ENCODE results near the gene PCDH15.

Gene PCDH15

DNA sequence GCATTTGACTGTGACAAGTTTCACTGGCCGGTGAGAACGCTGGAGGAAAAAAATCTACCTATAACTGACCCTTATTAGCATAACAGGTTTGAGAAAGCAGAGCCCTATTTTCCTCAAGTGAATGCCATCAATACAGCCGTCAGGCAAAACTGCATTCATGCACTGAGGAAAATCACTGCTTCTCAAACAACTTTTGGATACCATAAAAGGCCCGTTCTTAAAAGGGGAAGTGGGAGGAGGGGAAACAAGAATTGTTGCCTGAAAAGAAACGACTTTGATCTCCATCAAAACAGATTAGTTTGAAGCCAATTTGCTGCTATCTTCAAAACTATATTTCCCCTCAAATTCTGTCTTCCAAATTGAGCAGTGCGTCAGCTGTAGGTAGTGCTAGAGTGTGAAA is 670.6 kb downstream of the PCDH15 start:
- no peak for DNase-seq (ENCODE audit: low spot score)

DNA sequence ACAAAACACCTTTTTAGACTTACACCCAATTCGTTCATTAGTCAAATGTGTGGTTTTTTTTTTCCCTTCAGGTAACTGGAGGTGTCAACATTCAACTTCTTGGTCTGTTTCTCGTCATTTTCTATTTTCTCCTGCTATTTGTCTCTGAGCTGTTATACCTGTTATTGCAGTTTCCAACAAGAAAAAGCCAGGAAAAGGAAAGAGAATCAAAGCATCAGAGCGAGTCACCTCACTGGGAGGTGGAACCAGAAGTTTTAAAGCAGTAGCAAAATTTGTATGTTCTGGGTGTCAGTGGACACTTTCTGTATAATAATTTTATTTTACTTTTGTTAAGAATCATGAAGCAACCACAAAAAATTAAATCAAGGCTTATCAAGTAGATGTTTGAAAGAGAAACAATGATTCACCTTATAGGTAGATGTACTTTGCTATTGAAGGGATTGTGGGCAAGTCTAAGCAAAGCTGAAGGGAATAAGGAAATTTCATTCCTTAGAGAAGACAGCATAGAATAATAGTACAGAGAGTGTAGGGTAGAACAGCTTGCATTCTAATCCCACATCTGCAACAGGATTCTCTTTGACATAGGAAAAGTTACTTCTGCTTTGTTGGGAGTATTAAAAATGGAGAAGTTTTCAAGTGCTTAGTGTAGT is 675.8 kb downstream of the PCDH15 start:
- no peak for DNase-seq (ENCODE audit: low spot score)

DNA sequence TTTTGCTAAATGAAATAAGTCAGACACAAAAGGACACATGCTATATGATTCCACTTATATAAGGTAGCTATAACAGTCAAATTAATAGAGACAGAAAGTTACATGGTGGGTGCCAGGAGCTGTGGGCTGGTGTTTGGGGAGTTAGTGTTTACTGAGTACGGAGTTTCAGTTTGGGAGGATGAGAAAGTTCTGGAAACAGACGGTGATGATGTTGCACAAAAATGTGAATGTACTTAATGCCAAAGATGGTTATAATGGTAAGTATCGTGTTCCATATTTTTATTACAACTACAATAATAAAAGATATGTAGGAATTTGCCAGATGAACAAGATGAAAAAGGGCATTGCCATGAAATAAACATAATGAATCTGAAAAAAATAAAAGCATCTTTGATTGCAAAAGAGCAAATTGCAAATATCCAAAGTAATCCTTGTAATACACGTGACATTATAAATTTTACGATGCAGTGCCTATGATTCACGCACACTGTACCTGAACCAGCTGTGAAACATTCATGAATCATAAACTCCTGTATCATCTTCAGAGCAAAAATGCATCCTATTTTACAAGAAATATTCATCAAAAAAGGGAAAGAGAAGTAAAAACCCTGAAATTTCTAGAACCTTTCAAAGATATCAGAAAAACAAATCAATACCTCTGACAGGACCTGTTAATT is 676.7 kb downstream of the PCDH15 start:
- DNase-seq (ENCODE audit: low spot score) = no peak

DNA sequence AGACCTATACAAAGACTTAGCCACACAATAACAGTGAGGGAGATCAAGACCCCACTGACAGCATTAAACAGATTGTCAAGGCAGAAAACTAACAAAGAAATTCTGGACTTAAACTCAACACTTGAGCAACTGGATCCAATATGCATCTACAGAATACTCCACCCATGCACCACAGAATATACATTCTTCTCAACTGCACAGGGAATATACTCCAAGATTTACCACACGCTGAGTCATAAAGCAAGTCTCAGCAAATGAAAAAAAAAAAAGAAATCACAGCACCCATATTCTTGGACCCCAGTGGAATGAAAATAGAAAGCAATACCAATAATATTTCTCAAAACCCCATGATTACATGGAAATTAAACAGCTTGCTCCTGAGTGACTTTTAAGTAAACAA is 680.2 kb downstream of the PCDH15 start:
- no peak for DNase-seq (ENCODE audit: low spot score)

DNA sequence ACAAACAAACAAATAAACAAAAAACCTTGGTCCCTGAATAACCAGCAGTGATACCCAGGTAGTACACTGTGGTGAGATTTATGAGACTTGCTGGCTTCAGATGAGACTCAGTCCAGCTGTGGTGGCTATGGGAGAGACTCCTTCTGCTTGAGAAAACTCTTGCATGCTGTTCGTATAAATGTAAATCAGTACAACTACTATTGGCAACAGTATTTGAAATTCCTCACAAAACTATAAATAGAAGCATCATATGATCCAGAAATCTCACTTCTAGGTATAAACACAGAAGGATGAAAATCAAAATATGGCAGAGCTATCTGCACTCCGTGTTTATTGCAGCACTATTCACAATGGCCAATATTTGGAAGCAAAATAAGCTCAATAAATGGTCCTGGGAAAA is 692.1 kb downstream of the PCDH15 start:
- no peak for DNase-seq (ENCODE audit: low spot score)

DNA sequence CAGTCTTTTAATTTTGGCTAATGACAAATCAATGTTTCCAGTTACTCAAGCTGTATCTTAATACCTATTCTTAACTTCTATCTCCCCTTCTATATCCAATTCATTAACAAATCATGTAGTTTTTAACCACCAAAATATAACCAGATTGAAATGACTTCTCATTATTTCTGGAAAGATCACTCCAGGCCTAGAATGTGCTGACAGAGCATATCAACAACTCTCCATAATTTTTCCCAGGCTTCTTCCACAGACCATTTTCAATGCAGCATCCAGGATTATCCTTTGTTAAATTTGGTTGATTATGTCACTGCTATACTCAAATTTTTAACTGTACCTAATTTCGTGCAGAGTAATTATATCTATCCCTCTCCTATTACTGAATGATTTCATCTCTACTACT is 704.1 kb downstream of the PCDH15 start:
- no peak for DNase-seq (ENCODE audit: low spot score)

DNA sequence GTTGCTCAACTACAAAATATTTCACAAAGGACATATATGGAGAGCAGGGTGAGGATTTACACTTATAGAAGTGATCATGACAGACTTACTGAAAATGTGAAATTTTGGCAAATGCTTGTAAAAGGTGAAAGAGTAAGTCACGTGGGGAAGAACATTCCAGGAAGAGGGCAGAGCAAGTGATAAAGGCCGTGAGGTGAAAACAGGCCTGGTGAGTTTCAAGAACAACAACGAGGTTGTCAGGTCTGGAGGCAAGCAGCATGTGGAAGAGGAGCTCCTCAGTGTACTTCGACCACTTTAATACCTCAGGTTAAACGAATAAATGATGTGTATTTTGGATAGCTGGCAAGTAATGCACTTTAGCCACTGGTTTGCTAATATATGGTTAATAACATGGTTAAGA is 706.7 kb downstream of the PCDH15 start:
- DNase-seq (ENCODE audit: low spot score) = no peak

DNA sequence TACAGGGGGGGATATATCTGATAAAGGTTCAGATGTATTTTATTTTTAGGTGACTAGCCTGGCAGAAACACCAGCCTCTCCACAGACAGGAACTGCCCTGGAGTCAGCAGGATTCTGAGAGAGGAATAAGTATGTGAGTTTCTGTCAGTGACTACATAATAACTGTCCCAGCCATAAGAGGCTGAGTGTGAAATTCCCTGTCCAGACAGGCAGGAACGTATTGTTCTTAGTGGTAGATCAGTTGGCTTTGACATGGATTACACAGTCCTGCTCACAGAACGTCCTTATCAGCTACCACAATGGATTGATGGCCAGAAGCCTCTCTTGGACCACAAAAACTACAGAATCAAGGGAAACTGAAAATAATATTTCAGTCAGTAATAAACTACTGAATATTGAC is 709.8 kb downstream of the PCDH15 start:
- DNase-seq (ENCODE audit: low spot score) = no peak

DNA sequence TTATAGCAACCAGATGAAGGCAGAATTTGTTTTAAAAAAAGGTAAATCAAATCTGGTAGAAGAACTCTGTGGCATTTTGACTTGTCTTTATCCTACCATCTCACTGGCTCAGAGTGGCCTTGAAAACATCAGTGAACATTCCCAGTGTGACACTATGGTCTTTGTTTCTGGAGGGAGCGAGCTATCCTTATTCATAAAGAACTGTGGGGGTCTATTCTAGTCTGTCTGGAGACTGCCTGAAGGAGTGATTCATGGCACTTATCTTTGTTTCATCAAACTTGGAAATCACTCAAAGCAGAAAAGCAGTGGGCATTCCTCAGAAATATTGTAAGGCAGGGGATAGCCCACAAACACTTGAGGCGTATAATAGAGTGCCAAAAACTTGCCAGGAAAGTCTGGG is 719.1 kb downstream of the PCDH15 start:
- no peak for DNase-seq (ENCODE audit: low spot score)

DNA sequence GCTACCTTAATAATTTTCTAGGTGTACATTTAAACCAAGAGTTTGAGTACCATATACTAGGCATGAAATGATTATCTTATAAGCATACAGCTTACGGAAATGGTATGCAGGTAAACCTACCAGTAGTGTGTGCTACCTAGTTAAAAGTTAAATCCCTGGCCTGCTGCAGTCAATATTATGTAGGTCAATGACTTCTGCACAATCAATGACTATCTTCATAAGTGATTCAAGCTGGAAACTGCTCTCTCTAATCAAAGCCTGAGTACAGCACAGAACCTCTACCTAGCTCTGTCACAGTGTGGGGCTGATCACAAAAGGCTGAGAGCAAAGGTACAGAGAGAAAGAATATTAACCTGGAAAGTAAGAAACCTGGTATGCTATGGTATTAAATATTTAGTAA is 733.7 kb downstream of the PCDH15 start:
- no peak for DNase-seq (ENCODE audit: low spot score)

DNA sequence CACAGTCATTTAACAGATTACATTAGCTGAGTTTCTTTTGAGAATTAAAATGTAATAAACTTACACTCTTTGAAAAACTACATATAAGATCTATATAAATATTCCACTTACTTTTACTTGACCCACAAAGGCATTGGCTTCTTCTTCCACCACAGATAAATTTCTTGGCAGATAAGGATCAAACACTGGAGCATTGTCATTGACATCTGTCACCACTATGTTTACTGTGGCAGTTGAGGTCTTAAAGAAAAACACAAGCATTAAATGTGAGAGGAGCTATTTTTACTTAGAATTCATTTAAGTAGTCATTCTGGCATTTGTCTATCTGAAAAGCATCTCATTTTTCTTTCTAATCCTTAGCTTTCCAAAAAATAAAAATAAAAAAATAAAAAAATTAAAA is 734.4 kb downstream of the PCDH15 start:
- no peak for DNase-seq (ENCODE audit: low spot score)

DNA sequence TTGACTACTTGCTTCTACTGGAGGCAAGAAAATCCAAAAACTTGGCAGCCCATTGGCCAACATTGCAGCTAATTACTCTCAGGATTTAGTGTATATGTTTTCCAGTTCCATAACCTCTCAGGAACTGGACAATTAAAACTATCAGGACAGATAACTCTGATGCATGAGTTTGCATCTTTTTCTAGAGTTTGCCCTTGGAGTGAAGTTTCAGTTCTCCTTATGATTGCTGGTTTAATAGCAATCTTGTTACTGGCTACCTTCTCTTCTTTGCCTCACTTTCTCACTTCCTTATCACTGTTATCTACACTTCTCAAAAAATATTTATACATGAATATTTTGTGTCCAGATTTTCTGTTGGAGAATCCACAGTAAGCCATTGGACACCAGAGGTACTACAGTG is 735.9 kb downstream of the PCDH15 start:
- no peak for DNase-seq (ENCODE audit: low spot score)

DNA sequence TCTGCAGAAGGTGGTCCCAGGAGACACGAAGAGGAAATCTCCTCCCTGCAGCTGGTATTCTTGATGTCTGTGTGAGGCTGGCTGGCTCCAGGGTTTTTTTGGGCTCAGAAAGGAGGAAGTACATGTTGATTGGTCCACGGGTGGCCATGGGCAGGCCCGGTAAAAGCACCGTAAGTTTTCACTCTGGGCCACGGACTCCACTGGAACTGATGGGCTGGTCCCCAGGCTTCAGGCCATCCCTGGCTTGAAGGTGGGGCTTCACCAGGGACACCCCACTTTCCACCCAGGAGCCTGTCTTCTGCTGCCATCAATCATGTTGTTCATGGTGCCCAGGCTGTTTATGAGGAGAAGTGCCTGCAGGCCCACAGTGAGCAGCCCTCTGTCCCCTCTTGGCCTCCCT is 736.8 kb downstream of the PCDH15 start:
- no peak for DNase-seq (ENCODE audit: low spot score)

DNA sequence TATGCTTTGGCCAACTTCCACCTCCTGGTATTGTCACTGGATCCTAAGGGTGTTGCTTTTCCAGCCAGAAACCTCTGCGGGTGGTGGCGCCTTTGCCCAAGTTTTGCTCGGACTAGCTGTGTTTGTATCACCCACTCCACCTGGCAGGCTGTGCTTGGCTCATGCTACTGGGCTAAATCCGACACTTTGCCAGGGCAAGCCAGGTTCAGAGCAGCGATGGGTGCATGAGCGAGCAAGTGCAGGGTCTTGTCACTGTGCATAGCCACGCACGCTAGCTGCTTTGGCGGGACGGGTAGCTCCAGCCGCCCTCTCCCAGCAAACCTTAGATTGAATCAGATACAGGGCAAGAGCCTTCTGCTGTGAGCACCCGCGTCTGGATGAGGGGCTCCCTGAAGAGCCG is 737.5 kb downstream of the PCDH15 start:
- DNase-seq (ENCODE audit: low spot score) = no peak

DNA sequence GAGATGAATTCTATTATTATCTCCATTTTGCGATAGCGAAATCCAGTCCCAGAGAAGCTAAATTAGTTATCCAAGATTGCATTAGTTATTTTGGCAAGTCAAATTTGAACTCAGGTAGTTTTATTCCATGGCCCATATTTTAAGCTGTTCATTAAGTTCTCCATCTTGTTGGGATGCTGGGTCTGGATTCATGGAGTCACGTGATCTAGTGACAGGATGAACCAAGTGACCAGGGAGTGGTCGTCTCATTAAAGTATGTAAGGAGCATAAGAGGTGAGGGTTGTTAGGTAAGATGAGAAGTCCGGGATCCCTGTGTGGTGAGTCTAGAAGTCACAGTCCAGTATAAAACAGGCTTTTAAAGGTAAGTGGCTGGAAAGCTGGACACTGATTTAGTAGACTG is 740.5 kb downstream of the PCDH15 start:
- no peak for DNase-seq (ENCODE audit: low spot score)

DNA sequence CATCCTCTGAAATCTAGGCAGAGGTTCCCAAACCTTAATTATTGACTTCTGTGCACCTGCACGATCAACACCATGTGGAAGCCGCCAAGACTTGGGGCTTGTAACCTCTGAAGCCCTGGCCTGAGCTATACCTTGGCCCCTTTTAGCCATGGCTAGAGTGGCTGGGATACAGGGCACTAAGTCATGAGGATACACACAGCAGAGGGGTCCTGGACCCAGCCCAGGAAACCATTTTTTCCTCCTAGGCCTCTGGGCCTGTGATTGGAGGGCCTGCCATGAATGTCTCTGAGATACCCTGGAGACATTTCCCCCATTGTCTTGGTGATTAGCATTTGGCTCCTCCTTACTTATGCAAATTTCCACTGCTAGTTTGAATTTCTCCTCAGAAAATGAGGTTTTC is 743.7 kb downstream of the PCDH15 start:
- DNase-seq (ENCODE audit: low spot score) = no peak

DNA sequence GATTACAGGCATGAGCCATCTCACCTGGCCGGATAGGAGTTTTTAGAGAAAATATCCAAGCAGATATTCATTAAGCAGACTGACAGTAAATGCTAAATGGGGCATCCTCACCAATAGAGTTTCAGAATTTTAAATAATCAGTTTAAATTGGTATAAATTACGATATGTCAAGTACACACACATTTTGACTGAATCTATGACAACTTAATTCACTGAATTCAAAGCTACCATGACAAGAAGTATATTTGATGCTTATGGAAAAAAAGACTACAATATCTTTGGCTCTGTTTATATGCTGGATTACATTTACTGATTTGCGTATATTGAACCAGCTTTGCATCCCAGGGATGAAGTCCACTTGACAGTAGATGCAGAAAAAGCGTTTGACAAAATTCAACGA is 774.7 kb downstream of the PCDH15 start:
- no peak for DNase-seq (ENCODE audit: low spot score)

DNA sequence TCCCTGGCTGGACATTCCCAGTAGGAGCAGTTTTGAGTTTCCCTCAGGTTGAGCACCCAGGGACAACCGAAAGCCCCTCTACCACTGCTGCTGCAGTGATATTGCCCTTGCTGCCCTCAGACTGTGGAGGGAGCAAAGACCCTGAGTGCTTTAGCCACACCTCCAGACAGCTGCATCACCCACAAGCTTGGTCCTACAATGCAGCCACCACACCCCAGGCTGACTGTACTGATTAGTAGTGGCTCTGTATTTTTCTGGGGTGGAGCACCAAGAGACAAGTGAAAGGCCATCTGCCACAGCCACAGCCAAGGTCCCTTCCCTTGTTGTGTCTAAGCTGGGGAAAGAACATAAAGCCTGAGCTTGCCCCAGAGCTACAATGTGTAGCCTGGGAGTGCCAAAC is 789.9 kb downstream of the PCDH15 start:
- DNase-seq (ENCODE audit: low spot score) = no peak

DNA sequence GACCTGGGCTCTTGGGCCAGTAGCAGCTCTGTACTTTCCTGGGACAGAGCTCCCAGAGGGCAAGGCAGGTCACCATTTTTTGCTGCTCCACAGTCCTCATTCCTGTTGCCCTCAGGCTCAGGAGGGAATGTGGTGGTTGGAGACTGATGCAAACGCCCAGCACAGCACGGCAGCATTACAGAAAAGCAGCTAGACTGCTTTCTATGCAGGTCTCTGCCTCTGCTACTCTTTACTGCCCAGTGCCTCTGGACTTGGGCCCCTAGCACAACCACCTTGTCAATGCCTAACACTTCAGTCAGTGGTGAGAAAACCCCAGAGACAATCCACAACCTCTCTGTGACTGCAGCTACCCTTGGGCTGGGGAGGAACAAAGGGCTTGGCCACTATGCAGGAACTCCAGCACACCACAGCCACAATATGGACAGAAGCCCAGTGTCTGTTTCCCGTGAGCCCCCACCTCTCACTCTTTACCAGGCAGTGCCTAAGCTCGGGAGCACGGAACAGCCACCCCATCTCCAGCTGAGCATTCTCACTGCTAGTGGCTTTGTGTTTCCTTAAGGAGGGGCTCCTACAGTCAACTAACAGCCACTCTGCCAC is 790.6 kb downstream of the PCDH15 start:
- DNase-seq (ENCODE audit: low spot score) = no peak

DNA sequence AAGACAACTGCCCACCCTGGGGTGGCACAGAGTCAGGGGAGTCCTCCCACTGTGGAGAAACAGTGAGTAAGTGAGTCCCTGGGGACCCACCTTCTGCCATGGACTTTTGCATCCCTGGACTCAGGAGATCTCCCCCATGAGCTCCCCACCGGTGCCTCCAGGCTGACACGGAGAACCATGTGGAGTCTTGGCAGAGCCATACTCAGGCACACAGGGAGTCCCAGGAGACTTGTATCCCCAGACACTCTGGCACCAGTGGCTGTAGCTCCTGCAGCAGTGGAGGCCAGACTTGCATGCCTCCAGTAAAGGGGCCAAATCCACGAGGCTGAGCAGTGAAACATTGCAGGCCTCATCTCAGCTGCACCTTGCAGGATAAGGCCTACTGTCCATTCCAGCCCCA is 791.4 kb downstream of the PCDH15 start:
- no peak for DNase-seq (ENCODE audit: low spot score)

DNA sequence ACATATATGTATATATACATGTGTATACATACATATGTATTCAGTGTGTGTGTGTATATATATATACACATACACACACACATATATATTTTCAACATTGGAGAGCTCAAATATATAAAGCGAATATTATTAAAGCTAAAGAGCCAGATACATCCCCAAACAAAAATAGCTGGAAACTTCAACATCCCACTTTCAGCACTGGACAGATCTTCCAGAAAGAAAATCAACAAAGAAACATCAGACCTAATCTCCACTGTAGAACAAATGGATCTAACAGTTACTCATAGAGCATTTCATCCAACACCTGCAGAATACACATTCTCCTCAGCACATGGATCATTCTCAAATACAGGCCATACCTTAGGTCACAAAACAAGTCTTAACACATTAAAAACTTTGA is 799.0 kb downstream of the PCDH15 start:
- DNase-seq (ENCODE audit: low spot score) = no peak

DNA sequence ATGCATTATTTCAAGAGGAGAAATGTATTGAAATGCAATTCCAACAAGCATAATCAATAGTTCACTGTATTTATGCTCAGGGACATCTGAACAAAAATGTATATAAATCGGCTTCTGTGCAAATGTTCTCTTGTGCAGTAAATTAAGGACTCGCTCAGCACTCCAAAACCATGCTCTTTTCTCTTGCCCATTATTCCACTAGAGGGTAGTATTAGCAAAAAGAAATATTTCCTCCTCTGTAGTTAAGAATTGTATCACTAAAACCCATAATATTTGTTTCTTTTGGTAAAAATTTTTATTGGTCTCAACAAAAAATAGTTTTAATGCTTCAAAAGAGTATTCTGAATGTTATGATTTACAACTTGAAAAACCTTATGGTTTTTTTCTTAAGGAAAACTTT is 803.1 kb downstream of the PCDH15 start:
- no peak for DNase-seq (ENCODE audit: low spot score)

DNA sequence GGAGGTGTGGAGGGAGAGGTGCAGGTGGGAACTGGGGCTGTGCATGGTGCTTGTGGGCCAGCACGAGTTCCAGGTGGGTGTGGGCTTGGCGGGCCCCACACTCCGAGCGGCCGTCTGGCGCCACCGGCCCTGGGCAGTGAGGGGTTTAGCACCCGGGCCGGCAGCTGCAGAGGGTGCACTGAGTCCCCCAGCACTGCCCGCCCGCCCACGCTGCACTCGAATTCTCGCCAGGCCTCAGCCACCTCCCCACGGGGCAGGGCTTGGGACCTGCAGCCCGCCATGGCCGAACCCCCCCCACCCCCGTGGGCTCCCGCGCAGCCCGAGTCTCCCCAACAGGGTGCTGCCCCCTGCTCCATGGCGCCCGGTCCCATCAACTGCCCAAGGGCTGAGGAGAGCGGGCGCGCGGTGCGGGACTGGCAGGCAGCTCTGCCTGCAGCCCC is 810.2 kb downstream of the PCDH15 start:
- no peak for DNase-seq (ENCODE audit: low spot score)

DNA sequence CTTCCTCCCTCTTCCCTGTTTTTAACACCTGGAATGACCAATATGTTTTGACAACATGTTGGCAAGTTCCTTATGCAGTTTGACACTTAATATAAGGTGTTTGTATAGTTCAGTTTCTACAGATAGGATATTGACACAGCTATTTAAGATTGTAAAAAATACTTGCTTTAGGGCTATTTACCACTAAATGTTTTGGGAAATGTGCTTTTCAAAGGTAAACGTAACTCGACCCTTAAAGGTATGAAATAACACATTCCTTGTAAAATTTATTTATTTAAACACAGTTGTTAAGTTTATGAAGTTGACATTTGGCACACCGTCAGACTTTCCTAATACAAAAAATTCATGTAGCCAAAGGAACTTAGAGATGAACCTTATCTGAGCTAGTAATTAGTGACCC is 817.6 kb downstream of the PCDH15 start:
- DNase-seq (ENCODE audit: low spot score) = no peak
